ENCODE data around the gene TFR2. TPM values are rescaled to one million over a fixed set of nuclear protein-coding genes. Genes with fewer than 3 reads are reported as not detected.

The TFR2 gene
- total and polyA plus RNA-seq, 2 of the 13 experiments (the other 11 are each of a cell fraction or from before 2014, with no cell fraction given), result 36.9 to 64.2 TPM

DNA sequence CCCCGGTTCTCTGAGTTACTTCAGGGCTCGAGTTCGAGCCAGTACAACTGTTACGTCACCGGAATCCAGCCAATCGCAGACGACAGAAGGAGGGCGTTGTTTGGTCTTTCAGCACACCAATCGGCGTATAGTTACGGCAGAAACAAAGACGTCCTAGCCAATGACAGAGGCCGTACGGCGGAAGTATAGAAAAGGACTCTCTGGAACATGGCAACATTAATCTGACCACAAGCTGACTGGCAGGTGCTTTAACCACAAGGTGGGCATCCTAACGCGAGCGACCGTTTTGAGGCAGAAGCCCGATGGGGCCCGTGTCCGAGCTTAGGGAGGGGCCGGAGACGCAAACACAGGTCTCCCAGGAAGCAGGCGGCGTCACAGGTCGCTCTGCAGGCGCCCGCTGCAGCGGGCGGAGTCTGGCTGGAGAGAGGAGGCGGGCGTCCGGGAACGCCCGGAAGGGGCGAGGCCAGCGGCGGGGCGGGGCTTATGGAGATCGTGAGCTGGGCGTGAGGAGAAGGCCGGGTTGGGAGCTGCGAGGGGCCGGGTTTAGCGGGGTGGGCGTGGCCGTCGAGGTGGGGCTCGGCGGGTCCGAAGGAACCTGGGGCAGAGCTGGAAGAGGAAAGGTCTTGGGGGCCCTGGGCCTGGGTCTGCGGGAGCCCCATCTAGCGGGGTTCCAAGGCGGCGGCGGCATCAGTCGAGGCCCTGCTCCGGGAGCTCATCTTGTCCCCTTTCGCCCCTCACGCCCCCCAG lies 29.2 kb downstream of the TFR2 start, which contains the start of gene MOSPD3 (continued):
- TF ChIP-seq, protein P1, sequence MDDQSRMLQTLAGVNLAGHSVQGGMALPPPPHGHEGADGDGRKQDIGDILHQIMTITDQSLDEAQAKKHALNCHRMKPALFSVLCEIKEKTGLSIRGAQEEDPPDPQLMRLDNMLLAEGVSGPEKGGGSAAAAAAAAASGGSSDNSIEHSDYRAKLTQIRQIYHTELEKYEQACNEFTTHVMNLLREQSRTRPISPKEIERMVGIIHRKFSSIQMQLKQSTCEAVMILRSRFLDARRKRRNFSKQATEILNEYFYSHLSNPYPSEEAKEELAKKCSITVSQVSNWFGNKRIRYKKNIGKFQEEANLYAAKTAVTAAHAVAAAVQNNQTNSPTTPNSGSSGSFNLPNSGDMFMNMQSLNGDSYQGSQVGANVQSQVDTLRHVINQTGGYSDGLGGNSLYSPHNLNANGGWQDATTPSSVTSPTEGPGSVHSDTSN (CRISPR knock-in tag; IDR thresholded peaks at IDR 0.05; ENCODE audit: borderline replicate concordance), result no peak
- TF ChIP-seq HOXA3 (CRISPR knock-in tag; IDR thresholded peaks at IDR 0.05), result peak; percentile 46
- TF ChIP-seq NFE2L2 (IDR thresholded peaks at IDR 0.05; ENCODE audit: low read length), result no peak
- TF ChIP-seq ZBTB3 (CRISPR knock-in tag; IDR thresholded peaks at IDR 0.05; ENCODE audit: borderline replicate concordance, low read depth), result no peak
- no peak; the same call in 1 of the 2 replicates for TF ChIP-seq ZNF350 (CRISPR knock-in tag; IDR thresholded peaks at IDR 0.05; ENCODE audit: borderline replicate concordance, low read depth)
- peak; percentile 73; the same call in 1 of the 2 replicates for TF ChIP-seq KDM5A (IDR thresholded peaks at IDR 0.05; ENCODE audit: borderline replicate concordance, low read length)
- TF ChIP-seq ZMAT3 (CRISPR knock-in tag; conservative IDR thresholded peaks at IDR 0.05), result peak; percentile 34; the same call in 1 of the 2 replicates
- TF ChIP-seq ZKSCAN8 (CRISPR knock-in tag; IDR thresholded peaks at IDR 0.05; ENCODE audit: borderline replicate concordance), result no peak
- TF ChIP-seq YEATS4 (CRISPR knock-in tag; IDR thresholded peaks at IDR 0.05; ENCODE audit: borderline replicate concordance), result 0 out of 2 replicates have a peak, but pooled peaks have one; percentile 42
- no peak for TF ChIP-seq ZNF468 (CRISPR knock-in tag; IDR thresholded peaks at IDR 0.05)
- no peak for TF ChIP-seq PAWR (CRISPR knock-in tag; IDR thresholded peaks at IDR 0.05; ENCODE audit: borderline replicate concordance)
- TF ChIP-seq ETV5 (CRISPR knock-in tag; IDR thresholded peaks at IDR 0.05; ENCODE audit: borderline replicate concordance), result peak; percentile 43; the same call in 1 of the 2 replicates
- TF ChIP-seq ZNF30 (CRISPR knock-in tag; IDR thresholded peaks at IDR 0.05), result no peak
- TF ChIP-seq AHR (CRISPR knock-in tag; IDR thresholded peaks at IDR 0.05), result no peak
- TF ChIP-seq ZNF782 (CRISPR knock-in tag; IDR thresholded peaks at IDR 0.05; ENCODE audit: borderline replicate concordance), result no peak
- no peak for TF ChIP-seq NFKB2 (CRISPR knock-in tag; IDR thresholded peaks at IDR 0.05; ENCODE audit: borderline replicate concordance)
- TF ChIP-seq, protein P2, sequence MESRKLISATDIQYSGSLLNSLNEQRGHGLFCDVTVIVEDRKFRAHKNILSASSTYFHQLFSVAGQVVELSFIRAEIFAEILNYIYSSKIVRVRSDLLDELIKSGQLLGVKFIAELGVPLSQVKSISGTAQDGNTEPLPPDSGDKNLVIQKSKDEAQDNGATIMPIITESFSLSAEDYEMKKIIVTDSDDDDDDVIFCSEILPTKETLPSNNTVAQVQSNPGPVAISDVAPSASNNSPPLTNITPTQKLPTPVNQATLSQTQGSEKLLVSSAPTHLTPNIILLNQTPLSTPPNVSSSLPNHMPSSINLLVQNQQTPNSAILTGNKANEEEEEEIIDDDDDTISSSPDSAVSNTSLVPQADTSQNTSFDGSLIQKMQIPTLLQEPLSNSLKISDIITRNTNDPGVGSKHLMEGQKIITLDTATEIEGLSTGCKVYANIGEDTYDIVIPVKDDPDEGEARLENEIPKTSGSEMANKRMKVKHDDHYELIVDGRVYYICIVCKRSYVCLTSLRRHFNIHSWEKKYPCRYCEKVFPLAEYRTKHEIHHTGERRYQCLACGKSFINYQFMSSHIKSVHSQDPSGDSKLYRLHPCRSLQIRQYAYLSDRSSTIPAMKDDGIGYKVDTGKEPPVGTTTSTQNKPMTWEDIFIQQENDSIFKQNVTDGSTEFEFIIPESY (CRISPR knock-in tag; IDR thresholded peaks at IDR 0.05), result no peak
- TF ChIP-seq ZNF552 (CRISPR knock-in tag; IDR thresholded peaks at IDR 0.05; ENCODE audit: borderline replicate concordance), result no peak
- TF ChIP-seq, protein P3, sequence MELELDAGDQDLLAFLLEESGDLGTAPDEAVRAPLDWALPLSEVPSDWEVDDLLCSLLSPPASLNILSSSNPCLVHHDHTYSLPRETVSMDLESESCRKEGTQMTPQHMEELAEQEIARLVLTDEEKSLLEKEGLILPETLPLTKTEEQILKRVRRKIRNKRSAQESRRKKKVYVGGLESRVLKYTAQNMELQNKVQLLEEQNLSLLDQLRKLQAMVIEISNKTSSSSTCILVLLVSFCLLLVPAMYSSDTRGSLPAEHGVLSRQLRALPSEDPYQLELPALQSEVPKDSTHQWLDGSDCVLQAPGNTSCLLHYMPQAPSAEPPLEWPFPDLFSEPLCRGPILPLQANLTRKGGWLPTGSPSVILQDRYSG (CRISPR knock-in tag; IDR thresholded peaks at IDR 0.05), result no peak
- TF ChIP-seq, protein P4, sequence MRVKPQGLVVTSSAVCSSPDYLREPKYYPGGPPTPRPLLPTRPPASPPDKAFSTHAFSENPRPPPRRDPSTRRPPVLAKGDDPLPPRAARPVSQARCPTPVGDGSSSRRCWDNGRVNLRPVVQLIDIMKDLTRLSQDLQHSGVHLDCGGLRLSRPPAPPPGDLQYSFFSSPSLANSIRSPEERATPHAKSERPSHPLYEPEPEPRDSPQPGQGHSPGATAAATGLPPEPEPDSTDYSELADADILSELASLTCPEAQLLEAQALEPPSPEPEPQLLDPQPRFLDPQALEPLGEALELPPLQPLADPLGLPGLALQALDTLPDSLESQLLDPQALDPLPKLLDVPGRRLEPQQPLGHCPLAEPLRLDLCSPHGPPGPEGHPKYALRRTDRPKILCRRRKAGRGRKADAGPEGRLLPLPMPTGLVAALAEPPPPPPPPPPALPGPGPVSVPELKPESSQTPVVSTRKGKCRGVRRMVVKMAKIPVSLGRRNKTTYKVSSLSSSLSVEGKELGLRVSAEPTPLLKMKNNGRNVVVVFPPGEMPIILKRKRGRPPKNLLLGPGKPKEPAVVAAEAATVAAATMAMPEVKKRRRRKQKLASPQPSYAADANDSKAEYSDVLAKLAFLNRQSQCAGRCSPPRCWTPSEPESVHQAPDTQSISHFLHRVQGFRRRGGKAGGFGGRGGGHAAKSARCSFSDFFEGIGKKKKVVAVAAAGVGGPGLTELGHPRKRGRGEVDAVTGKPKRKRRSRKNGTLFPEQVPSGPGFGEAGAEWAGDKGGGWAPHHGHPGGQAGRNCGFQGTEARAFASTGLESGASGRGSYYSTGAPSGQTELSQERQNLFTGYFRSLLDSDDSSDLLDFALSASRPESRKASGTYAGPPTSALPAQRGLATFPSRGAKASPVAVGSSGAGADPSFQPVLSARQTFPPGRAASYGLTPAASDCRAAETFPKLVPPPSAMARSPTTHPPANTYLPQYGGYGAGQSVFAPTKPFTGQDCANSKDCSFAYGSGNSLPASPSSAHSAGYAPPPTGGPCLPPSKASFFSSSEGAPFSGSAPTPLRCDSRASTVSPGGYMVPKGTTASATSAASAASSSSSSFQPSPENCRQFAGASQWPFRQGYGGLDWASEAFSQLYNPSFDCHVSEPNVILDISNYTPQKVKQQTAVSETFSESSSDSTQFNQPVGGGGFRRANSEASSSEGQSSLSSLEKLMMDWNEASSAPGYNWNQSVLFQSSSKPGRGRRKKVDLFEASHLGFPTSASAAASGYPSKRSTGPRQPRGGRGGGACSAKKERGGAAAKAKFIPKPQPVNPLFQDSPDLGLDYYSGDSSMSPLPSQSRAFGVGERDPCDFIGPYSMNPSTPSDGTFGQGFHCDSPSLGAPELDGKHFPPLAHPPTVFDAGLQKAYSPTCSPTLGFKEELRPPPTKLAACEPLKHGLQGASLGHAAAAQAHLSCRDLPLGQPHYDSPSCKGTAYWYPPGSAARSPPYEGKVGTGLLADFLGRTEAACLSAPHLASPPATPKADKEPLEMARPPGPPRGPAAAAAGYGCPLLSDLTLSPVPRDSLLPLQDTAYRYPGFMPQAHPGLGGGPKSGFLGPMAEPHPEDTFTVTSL (CRISPR knock-in tag; IDR thresholded peaks at IDR 0.05; ENCODE audit: borderline replicate concordance), result no peak
